ENCODE measurements around the gene KIF23.
"Not testable (repeated sequence)": the region's sequence is repeated elsewhere in the genome, so short reads cannot be mapped to it uniquely, and the experiment has no call there.

The KIF23 gene

DNA sequence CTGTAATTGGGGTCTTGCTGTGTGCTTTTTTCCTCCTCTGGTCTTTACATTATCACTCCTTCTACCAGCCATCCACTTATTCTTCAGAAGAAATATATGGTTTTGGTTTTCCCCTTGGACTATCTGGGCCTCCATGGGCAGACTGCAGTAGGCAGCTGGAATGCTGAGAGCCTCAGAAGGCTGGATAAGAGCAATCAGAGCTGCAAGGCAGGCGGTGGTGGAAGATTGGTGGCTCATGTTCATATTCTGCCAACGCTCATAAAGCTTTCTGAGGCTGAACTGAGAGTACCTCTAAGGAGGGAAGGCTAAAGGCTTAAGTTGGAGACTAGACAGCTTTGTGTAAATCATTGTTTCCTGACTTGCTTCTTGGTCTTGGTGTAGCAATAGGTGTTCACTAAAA, 32.8 kb downstream of the KIF23 start:
- H3K4me3 ChIP-seq (ENCODE audit: low read depth, low read length) = no peak overlapping the region
- TF ChIP-seq, protein P1, sequence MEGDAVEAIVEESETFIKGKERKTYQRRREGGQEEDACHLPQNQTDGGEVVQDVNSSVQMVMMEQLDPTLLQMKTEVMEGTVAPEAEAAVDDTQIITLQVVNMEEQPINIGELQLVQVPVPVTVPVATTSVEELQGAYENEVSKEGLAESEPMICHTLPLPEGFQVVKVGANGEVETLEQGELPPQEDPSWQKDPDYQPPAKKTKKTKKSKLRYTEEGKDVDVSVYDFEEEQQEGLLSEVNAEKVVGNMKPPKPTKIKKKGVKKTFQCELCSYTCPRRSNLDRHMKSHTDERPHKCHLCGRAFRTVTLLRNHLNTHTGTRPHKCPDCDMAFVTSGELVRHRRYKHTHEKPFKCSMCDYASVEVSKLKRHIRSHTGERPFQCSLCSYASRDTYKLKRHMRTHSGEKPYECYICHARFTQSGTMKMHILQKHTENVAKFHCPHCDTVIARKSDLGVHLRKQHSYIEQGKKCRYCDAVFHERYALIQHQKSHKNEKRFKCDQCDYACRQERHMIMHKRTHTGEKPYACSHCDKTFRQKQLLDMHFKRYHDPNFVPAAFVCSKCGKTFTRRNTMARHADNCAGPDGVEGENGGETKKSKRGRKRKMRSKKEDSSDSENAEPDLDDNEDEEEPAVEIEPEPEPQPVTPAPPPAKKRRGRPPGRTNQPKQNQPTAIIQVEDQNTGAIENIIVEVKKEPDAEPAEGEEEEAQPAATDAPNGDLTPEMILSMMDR (IDR thresholded peaks at IDR 0.05; ENCODE audit: borderline replicate concordance, insufficient read depth, low read depth, low read length) = no peak

GRCh38 chr15:69450221-69450620, 36.1 kb downstream of the KIF23 start:
- not testable (repeated sequence) for H3K4me3 ChIP-seq (ENCODE audit: low read depth, low read length)

DNA sequence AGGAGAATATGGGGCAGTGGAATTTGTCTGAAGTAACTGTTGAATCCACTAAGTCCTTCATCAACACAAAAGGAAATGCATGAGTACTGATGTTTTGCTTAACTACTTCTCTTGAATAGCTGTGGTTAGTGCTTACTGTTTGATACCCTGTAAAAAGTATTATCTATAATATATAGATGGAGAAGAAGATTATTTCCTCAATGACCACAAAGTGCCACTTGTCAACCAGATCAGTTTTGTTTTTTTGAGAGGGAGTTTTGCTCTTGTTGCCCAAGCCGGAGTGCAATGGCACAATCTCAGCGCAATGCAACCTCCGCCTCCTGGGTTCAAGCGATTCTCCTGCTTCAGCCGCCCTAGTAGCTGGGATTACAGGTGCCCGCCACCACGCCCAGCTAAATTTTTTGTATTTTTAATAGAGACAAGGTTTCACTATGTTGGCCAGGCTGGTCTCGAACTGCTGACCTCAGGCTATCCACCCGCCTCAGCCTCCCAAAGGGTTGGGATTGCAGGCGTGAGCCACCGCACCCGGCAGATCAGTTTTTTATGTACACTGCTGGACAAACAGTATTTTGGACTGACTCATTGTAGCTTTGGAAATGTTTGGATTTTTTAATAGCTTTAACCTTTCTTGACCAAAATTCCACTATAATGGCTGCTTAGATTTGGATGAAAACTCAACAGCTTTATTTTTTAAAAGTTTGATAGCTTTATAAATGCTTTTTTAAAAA, 37.0 kb downstream of the KIF23 start:
- H3K4me3 ChIP-seq (ENCODE audit: low read depth, low read length) = peak overlapping the region; percentile 10
- TF ChIP-seq, protein P1 (IDR thresholded peaks at IDR 0.05; ENCODE audit: borderline replicate concordance, insufficient read depth, low read depth, low read length) = no peak

DNA sequence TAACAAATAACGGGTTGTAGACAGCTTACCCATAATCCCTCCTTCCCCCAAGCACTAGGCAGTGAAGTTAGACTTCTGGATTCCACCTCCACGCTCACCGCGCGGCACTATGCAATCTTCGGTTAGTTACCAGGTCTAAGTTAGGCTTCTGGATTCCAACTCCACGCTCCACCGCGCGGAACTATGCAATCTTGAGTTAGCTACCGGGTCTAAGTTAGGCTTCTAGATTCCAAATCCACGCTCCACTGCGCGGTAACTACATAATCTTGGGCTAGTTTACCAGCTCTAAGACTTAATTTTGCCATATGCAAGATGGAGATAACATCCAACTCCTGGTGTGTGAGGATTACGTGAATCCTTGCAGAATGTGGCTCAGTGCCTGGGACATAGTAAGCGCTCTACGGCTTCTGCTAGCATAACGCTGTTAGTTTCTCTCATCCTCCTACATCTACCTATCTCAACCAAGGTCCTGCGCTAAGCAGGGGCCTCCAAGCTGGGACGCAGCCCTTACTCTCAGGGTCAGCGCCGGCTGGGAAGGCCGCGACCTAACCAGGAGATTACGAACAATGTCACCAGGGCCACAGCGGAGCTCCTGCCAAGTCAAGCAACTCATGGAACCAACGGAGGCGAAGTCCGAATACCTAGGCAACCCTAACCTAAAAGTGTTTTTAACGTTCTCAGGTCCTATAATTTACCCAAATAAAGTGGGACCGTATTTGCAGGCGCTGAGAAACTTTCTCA, 38.0 kb downstream of the KIF23 start:
- peak overlapping the region; percentile 99 for H3K4me3 ChIP-seq (ENCODE audit: low read depth, low read length)
- TF ChIP-seq, protein P1 (IDR thresholded peaks at IDR 0.05; ENCODE audit: borderline replicate concordance, insufficient read depth, low read depth, low read length) = no peak

DNA sequence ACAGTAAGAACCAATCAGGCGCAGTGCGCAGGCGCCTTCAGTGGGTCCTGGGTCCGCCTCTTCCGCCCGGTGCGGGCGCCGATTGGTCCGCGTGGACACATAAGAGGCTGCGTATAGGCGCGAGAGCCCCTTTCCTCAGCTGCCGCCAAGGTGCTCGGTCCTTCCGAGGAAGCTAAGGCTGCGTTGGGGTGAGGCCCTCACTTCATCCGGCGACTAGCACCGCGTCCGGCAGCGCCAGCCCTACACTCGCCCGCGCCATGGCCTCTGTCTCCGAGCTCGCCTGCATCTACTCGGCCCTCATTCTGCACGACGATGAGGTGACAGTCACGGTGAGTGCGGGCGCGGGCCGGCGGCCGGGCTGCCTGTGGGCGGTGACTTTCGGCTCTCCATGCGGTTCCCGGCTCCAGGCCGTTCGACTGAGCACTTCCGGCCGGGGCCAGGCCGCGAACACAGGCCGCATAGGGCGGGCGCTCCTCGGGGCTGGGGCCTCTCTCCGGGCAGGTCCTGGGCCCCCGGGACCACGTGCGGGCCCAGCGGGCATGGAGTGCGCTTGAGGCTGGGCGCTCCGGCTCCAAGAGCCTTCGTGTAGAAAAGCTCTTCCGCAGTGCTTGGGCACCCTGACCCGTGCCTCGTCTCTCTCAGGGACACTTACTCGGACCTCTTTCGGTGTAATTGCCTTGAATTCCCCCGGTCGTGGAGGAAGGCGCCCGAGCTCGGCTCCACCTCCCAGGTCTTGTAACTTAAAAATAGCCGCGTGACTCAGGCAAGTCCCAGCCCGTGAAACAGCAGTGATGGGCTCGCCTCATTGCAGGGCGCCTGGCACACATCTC, 38.8 kb downstream of the KIF23 start, which contains the start of gene RPLP1:
RPLP1 (plus strand) TSS at position 127 of the 830 bp plus-strand sequence; CDS start at position 258, 131 bp downstream.
- TF ChIP-seq, protein P1 (IDR thresholded peaks at IDR 0.05; ENCODE audit: borderline replicate concordance, insufficient read depth, low read depth, low read length) = no peak
- H3K4me3 ChIP-seq (ENCODE audit: low read depth, low read length) = peak within 1 kb of the TSS; percentile 99

GRCh38 chr15:69454953-69455352, 40.8 kb downstream of the KIF23 start:
- TF ChIP-seq, protein P1 (IDR thresholded peaks at IDR 0.05; ENCODE audit: borderline replicate concordance, insufficient read depth, low read depth, low read length) = no peak
- no peak overlapping the region for H3K4me3 ChIP-seq (ENCODE audit: low read depth, low read length)
